Activated naive CD4-positive, alpha-beta T cell treated with anti-CD3 and anti-CD28 coated beads, Interleukin-2, amount 50 U/mL, for 72 hours (primary cell): Measurements from ENCODE around the gene RBKS. TPM values are rescaled to one million over a fixed set of nuclear protein-coding genes. Genes with fewer than 3 reads are reported as not detected.

Experiments
- total RNA-seq, 2 donors: library from RNA; stranded (reverse); gene quantifications; one replicate each; pipeline ENCODE4 v1.2.3, GENCODE V29; 2022

RBKS gene
- total RNA-seq, 2 donors from 2014 or later, result 1.5 to 12.1 TPM

Other genes with a start within 250 kb of the RBKS start
- 10 to 100 TPM; 30.3 to 35.7 TPM for gene SUPT7L, start 226.8 kb downstream of the RBKS start, total RNA-seq
- gene SLC4A1AP, start 226.5 kb downstream of the RBKS start, total RNA-seq, result 10 to 100 TPM; 23.9 to 28.1 TPM
- 10 to 100 TPM; 61.7 to 70.5 TPM for gene MRPL33, start 118.7 kb downstream of the RBKS start, total RNA-seq
- gene BABAM2, start 342 bp upstream of the RBKS start, total RNA-seq, result 10 to 100 TPM; 45.2 to 59.8 TPM